Keratinocyte (primary cell): ENCODE data around the gene MAP3K5.

Experiments used
- EZH2 ChIP-seq: IDR thresholded peaks from one replicate; pipeline ENCODE4 v1.6.1; 2012; ENCODE audit warnings: inconsistent platforms, mild to moderate bottlenecking, low read length, moderate library complexity
- TF ChIP-seq, protein P1 (sequence below), 3 experiments: IDR thresholded peaks in 1 of 3; conservative IDR thresholded peaks in 1 of 3; optimal IDR thresholded peaks in 1 of 3; 2 replicates in 2 of 3; 3 replicates in 1 of 3; pipeline versions ENCODE3 to v1.5.1; 2011; ENCODE audit warnings: low read length in 3 of 3, mild to moderate bottlenecking in 3 of 3, moderate library complexity in 2 of 3, control low read depth in 1 of 3, inconsistent platforms in 1 of 3; ENCODE audit not compliant: insufficient read depth in 2 of 3; ENCODE audit errors: extremely low read depth in 1 of 3

DNA sequence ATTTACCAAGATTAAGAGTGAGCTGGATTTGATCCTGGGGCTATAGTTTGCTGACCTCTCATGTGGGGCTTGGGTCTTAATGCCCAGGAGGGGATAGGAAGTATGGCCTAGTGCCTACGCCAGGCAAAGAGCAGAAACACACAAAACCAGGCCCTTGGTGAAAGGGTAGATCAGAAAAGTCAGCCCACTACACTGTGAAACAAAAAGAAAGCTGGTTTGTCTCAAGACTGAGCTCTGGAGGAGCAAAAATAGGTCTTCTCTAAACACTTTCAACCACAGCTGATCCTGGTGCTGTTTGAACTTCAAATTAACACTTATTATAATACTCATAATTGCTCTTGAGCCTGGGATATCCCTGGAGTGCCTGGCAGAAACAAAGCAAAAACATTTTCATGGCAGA is 167.0 kb downstream of the MAP3K5 start:
- TF ChIP-seq, protein P1, sequence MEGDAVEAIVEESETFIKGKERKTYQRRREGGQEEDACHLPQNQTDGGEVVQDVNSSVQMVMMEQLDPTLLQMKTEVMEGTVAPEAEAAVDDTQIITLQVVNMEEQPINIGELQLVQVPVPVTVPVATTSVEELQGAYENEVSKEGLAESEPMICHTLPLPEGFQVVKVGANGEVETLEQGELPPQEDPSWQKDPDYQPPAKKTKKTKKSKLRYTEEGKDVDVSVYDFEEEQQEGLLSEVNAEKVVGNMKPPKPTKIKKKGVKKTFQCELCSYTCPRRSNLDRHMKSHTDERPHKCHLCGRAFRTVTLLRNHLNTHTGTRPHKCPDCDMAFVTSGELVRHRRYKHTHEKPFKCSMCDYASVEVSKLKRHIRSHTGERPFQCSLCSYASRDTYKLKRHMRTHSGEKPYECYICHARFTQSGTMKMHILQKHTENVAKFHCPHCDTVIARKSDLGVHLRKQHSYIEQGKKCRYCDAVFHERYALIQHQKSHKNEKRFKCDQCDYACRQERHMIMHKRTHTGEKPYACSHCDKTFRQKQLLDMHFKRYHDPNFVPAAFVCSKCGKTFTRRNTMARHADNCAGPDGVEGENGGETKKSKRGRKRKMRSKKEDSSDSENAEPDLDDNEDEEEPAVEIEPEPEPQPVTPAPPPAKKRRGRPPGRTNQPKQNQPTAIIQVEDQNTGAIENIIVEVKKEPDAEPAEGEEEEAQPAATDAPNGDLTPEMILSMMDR (optimal IDR thresholded peaks at IDR 0.05 in 1 of 3, IDR thresholded peaks at IDR 0.05 in 1 of 3, conservative IDR thresholded peaks at IDR 0.05 in 1 of 3; ENCODE audit: extremely low read depth in 1 of 3, insufficient read depth in 2 of 3, low read length in 3 of 3), result no peak
- TF ChIP-seq EZH2, result no peak
